Lower leg skin (tissue), 4 donors: Measurements from ENCODE around the gene ILDR1. TPM values are rescaled to one million over a fixed set of nuclear protein-coding genes. Genes with fewer than 3 reads are reported as not detected.

Experiments used
- DNase-seq, 2 donors: peaks; one replicate each; pipeline ENCODE4 v3.0.0-alpha.2; 2019; ENCODE audit warnings: low spot score in 2 of 2
- H3K4me3 ChIP-seq: fragments of 200-600 bp; sonication (generic); 2 replicates; pipeline ENCODE4 v1.5.1; 2017; ENCODE audit warnings: mild to moderate bottlenecking, low read depth; ENCODE audit not compliant: poor library complexity, severe bottlenecking
- POLR2A ChIP-seq, 2 donors: fragments of 450-650 bp; IDR thresholded peaks; one replicate each; pipeline ENCODE4 v1.6.1; 2016 to 2017; ENCODE audit warnings: antibody characterized with exemption in 2 of 2, mild to moderate bottlenecking in 1 of 2, moderate library complexity in 1 of 2
- WGBS, 2 donors: methylation state at CpG; one replicate each; pipeline ENCODE4 v1.1.5; 2018; 5-methylcytosine and 5-hydroxymethylcytosine counted together
- intact Hi-C: fragments of 100-400 bp; cut with DNase I; formaldehyde crosslinking; loops from one replicate; pipeline ENCODE4 v1.15.0; 2023; ENCODE audit warnings: low total_unique reads
- total RNA-seq, 4 donors: library from RNA; depleted of rRNA; stranded (reverse); fragments of >200 nt; gene quantifications; one replicate each; pipeline ENCODE4 v1.1.0, GENCODE V29; 2016
- TF ChIP-seq, protein P1 (sequence below), 3 donors: fragments of 450-650 bp; IDR thresholded peaks; one replicate each; pipeline ENCODE4 v1.5.1; 2016; ENCODE audit warnings: antibody characterized with exemption in 3 of 3, mild to moderate bottlenecking in 3 of 3, moderate library complexity in 2 of 3

The ILDR1 gene
- total RNA-seq, 4 donors from 2014 or later = 1.8 to 4.0 (median 2.4) TPM

DNA sequence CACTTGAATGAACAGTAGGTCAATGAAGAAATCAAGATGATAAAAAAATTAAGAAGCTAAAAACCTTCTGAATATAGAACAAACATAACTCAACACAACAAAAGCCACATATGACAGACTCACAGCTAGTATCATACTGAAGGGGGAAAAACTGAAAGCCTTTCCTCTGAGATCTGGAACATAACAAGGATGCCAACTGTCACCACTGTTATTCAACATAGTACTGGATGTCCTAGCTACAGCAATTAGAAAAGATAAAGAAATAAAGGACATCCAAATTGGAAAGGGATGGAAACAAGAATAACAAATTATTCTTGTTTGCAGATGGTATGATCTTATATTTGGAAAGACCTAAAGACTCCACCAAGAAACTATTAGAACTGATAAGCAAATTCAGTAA, 60.8 kb downstream of the ILDR1 start:
- DNase-seq = no peak
- TF ChIP-seq POLR2A (IDR thresholded peaks at IDR 0.05) = no peak
- TF ChIP-seq, protein P1, sequence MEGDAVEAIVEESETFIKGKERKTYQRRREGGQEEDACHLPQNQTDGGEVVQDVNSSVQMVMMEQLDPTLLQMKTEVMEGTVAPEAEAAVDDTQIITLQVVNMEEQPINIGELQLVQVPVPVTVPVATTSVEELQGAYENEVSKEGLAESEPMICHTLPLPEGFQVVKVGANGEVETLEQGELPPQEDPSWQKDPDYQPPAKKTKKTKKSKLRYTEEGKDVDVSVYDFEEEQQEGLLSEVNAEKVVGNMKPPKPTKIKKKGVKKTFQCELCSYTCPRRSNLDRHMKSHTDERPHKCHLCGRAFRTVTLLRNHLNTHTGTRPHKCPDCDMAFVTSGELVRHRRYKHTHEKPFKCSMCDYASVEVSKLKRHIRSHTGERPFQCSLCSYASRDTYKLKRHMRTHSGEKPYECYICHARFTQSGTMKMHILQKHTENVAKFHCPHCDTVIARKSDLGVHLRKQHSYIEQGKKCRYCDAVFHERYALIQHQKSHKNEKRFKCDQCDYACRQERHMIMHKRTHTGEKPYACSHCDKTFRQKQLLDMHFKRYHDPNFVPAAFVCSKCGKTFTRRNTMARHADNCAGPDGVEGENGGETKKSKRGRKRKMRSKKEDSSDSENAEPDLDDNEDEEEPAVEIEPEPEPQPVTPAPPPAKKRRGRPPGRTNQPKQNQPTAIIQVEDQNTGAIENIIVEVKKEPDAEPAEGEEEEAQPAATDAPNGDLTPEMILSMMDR (IDR thresholded peaks at IDR 0.05) = no peak
- intact Hi-C loops = no loop called here
- no peak overlapping the region for H3K4me3 ChIP-seq

DNA sequence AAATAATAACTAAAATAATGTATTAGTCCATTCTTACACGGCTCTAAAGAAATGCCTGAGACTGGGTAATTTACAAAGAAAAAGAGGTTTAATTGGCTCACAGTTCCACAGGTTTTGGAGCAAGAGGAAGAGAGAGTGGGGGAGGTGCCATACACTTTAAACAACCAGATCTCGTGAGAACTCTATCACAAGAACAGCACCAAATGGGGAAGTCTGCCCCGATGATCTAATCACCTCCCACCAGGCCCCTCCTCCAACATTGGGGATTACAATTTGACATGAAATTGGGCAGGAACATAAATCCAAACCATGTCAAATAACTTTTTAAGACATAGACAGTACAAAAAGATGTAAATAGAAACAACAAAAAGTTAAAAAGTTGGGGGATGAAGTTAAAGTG, 63.2 kb downstream of the ILDR1 start:
- WGBS, 2 donors = 62 to 67% methylated on average over 3 of the region's 3 CpGs
- intact Hi-C loops = no loop called here

GRCh38 chr3:121957674-121958415, 64.2 kb downstream of the ILDR1 start:
- intact Hi-C loops = no loop called here
- no peak for TF ChIP-seq POLR2A (IDR thresholded peaks at IDR 0.05)
- TF ChIP-seq, protein P1 (IDR thresholded peaks at IDR 0.05) = no peak
- no peak for DNase-seq
- no peak overlapping the region for H3K4me3 ChIP-seq
- WGBS, 2 donors = 80 to 85% methylated on average over 2 of the region's 2 CpGs

More for the DNA sequence above, 63.2 kb downstream of the ILDR1 start:
- no peak for DNase-seq
- TF ChIP-seq, protein P1 (IDR thresholded peaks at IDR 0.05) = no peak
- no peak for TF ChIP-seq POLR2A (IDR thresholded peaks at IDR 0.05)
- no peak overlapping the region for H3K4me3 ChIP-seq

- TF ChIP-seq POLR2A (IDR thresholded peaks at IDR 0.05) = no peak
- TF ChIP-seq, protein P1 (IDR thresholded peaks at IDR 0.05) = no peak
- H3K4me3 ChIP-seq = no peak overlapping the region
- intact Hi-C loops = no loop called here
- 75 to 79% methylated on average over 3 of the region's 3 CpGs for WGBS, 2 donors
- no peak for DNase-seq
Observed at GRCh38 chr3:121956363-121956762, 65.7 kb downstream of the ILDR1 start.

DNA sequence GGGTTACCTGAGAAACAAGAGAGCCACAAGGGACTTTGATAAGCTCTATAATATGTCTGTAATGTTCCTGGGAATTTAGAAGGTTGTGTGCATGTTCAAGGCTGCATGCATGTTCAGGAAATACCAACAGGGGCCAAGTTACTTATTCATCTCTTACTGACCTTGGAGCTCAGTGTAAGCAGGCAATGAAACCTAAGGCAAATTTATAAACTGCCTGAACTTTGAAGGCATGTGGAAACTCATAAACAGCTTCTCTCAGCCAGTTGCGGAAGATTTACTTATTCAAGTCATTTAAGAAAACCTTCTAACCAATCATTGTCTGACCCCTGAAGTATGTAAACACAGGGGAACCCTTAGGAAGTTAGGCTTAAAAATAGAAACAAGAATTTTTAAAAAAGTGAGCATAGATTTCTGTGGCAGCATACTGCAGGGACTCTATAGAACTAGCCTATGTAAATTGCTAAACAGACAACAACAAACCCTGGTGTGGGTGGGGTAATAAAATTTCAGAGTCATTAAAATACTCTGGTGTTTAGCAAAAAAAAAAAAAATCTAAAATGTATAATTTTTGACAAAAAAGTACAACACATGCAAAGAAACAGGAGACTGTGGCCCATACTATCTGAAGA, 70.6 kb downstream of the ILDR1 start:
- no peak for DNase-seq
- TF ChIP-seq POLR2A (IDR thresholded peaks at IDR 0.05) = no peak
- TF ChIP-seq, protein P1 (IDR thresholded peaks at IDR 0.05) = no peak
- no peak overlapping the region for H3K4me3 ChIP-seq
- intact Hi-C loops = no loop called here
- WGBS, 2 donors = 0 to 63% methylated on average over 1 of the region's 1 CpG
